Measurements from ENCODE around the gene ZNF280B.
"Not testable (repeated sequence)": the region's sequence is repeated elsewhere in the genome, so short reads cannot be mapped to it uniquely, and the experiment has no call there.

Gene ZNF280B

DNA sequence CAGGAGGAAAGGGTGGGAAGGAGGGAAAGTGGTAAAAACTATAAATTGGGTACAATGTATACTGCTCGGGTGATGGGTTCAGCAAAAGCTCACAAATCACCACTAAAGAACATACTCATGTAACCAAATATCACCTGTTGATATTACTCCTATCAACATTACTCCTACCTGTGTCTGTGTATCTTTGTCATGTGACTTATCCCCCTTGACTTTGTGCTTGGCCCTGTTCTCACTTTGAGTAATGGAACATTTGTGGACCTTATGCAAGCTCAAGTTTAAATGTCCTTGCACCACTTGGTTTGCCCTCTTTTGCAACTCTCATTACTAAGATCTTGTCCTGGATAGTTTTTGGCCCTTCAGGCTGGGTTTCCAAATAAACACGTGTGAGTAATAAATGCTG is 39.0 kb downstream of the ZNF280B start:
- TF ChIP-seq, protein P1, sequence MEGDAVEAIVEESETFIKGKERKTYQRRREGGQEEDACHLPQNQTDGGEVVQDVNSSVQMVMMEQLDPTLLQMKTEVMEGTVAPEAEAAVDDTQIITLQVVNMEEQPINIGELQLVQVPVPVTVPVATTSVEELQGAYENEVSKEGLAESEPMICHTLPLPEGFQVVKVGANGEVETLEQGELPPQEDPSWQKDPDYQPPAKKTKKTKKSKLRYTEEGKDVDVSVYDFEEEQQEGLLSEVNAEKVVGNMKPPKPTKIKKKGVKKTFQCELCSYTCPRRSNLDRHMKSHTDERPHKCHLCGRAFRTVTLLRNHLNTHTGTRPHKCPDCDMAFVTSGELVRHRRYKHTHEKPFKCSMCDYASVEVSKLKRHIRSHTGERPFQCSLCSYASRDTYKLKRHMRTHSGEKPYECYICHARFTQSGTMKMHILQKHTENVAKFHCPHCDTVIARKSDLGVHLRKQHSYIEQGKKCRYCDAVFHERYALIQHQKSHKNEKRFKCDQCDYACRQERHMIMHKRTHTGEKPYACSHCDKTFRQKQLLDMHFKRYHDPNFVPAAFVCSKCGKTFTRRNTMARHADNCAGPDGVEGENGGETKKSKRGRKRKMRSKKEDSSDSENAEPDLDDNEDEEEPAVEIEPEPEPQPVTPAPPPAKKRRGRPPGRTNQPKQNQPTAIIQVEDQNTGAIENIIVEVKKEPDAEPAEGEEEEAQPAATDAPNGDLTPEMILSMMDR (IDR thresholded peaks at IDR 0.05), result no peak
- peaks cover 14% of the 10 kb centered on the region for H3K27me3 ChIP-seq
- no peaks in the 10 kb centered on the region for H3K9me3 ChIP-seq
- no peaks in the 10 kb centered on the region for H3K4me1 ChIP-seq (ENCODE audit: control insufficient read depth in 1 of 2, insufficient read depth in 1 of 2, low read depth in 1 of 2, low read length in 1 of 2)
- no peak overlapping the region for H3K4me3 ChIP-seq (ENCODE audit: low read depth in 1 of 2, low read length in 1 of 2)
- no peaks in the 10 kb centered on the region for H3K36me3 ChIP-seq
- H3K27ac ChIP-seq, result no peak overlapping the region

GRCh38 chr22:22468794-22469469 is 39.6 kb downstream of the ZNF280B start:
- H3K27me3 ChIP-seq, result peaks cover 20% of the 10 kb centered on the region
- H3K36me3 ChIP-seq; H3K4me1 ChIP-seq (ENCODE audit: control insufficient read depth in 1 of 2, insufficient read depth in 1 of 2, low read depth in 1 of 2, low read length in 1 of 2); H3K9me3 ChIP-seq; H3K4me3 ChIP-seq (ENCODE audit: low read depth in 1 of 2, low read length in 1 of 2); H3K27ac ChIP-seq: not testable (repeated sequence)

DNA sequence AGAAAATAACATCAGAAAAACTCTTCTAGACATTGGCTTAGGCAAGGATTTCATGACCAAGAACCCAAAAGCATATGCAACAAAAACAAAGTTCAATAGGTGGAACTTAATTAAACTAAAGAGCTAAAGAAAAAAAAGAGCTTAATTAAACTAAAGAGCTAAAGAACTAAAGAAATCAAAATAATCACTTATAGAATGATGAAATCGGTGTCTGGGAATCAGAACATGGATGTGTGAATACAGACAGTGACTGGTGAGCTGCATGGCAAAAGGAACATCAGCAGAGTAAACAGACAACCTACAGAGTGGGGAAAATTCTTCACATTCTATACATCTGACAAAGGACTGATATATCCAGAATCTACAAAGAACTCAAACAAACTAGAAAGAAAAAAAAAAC is 41.4 kb downstream of the ZNF280B start:
- TF ChIP-seq, protein P1 (IDR thresholded peaks at IDR 0.05), result no peak
- H3K36me3 ChIP-seq, result no peaks in the 10 kb centered on the region
- H3K27ac ChIP-seq, result no peak overlapping the region
- H3K4me1 ChIP-seq (ENCODE audit: control insufficient read depth in 1 of 2, insufficient read depth in 1 of 2, low read depth in 1 of 2, low read length in 1 of 2), result no peaks in the 10 kb centered on the region
- H3K9me3 ChIP-seq, result no peaks in the 10 kb centered on the region
- no peak overlapping the region for H3K4me3 ChIP-seq (ENCODE audit: low read depth in 1 of 2, low read length in 1 of 2)
- peaks cover 38% of the 10 kb centered on the region for H3K27me3 ChIP-seq

GRCh38 chr22:22465782-22466181 is 42.8 kb downstream of the ZNF280B start:
- no peaks in the 10 kb centered on the region for H3K4me1 ChIP-seq (ENCODE audit: control insufficient read depth in 1 of 2, insufficient read depth in 1 of 2, low read depth in 1 of 2, low read length in 1 of 2)
- TF ChIP-seq, protein P1 (IDR thresholded peaks at IDR 0.05), result no peak
- H3K36me3 ChIP-seq, result no peaks in the 10 kb centered on the region
- no peaks in the 10 kb centered on the region for H3K9me3 ChIP-seq
- no peak overlapping the region for H3K4me3 ChIP-seq (ENCODE audit: low read depth in 1 of 2, low read length in 1 of 2)
- H3K27ac ChIP-seq, result no peak overlapping the region
- peaks cover 50% of the 10 kb centered on the region for H3K27me3 ChIP-seq

DNA sequence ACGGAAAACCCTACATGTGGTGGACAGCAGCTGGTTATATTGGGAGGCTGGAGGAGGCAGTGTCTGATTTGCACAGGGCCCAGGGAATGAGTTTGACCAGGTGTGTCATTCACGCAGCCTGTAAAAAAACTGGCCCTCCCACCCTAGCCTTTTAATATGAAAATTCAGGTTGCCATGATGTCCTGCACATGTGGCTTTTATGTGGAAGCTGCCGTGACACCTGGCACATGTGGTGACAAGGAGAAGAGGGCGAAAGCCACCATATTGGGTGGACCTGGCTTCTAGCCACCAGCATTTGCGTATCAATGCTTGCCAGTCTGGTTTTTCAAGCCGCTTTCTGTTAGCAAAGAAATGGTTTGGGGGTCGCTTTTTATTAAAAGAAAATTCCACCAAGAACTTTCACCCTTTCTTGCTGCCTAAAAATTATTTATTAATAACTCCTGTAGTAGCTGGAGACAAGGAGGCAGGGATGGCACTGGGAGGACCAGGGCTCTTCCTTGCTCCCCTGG is 43.4 kb downstream of the ZNF280B start:
- no peaks in the 10 kb centered on the region for H3K36me3 ChIP-seq
- H3K4me3 ChIP-seq (ENCODE audit: low read depth in 1 of 2, low read length in 1 of 2), result no peak overlapping the region
- H3K9me3 ChIP-seq, result peaks cover 4% of the 10 kb centered on the region
- TF ChIP-seq, protein P1 (IDR thresholded peaks at IDR 0.05), result no peak
- H3K27ac ChIP-seq, result no peak overlapping the region
- no peaks in the 10 kb centered on the region for H3K4me1 ChIP-seq (ENCODE audit: control insufficient read depth in 1 of 2, insufficient read depth in 1 of 2, low read depth in 1 of 2, low read length in 1 of 2)
- peaks cover 50% of the 10 kb centered on the region for H3K27me3 ChIP-seq

DNA sequence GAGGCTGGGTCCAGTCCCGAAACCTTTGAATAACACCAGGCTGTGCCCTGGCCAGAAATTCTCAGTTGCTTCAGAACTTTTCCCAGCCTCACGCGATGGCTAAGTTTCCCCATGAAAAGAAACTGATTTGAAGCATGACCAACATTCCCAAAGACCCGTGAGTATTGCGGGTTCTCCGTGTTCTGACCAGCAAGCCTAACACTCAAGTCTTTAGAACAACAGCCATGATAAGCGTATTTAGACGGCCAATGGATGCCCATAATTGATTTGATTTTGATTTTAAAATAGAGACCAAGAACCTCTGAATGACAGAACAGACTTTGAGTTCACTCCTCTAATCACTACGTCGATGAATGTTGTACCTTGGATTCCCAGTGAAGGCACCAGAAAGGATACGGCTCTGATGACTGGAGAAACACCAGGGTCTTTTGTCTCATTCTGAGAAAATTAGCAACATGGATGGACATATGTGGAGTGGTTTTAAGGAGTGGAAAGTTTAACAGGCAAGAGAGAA is 43.9 kb downstream of the ZNF280B start:
- Histone ChIP-seq H3K27me3 (peaks cover 50% of the 10 kb centered on the region), H3K4me3 (ENCODE audit: low read depth in 1 of 2, low read length in 1 of 2) (no peak overlapping the region), H3K4me1 (ENCODE audit: control insufficient read depth in 1 of 2, insufficient read depth in 1 of 2, low read depth in 1 of 2, low read length in 1 of 2) (no peaks in the 10 kb centered on the region), H3K9me3 (peaks cover 7% of the 10 kb centered on the region), H3K36me3 (no peaks in the 10 kb centered on the region), H3K27ac (no peak overlapping the region)
- TF ChIP-seq, protein P1 (IDR thresholded peaks at IDR 0.05), result no peak
